HG02798 (cell line): Measurements from ENCODE around the gene KCNAB1.
"Not testable (repeated sequence)": the region's sequence is repeated elsewhere in the genome, so short reads cannot be mapped to it uniquely, and the experiment has no call there.

Experiments
- ATAC-seq: cut with Tn5 transposase; IDR thresholded peaks from one replicate; pipeline ENCODE4 v1.9.1; 2021; ENCODE audit warnings: mild to moderate bottlenecking; ENCODE audit not compliant: unreplicated experiment, poor library complexity

KCNAB1 gene

DNA sequence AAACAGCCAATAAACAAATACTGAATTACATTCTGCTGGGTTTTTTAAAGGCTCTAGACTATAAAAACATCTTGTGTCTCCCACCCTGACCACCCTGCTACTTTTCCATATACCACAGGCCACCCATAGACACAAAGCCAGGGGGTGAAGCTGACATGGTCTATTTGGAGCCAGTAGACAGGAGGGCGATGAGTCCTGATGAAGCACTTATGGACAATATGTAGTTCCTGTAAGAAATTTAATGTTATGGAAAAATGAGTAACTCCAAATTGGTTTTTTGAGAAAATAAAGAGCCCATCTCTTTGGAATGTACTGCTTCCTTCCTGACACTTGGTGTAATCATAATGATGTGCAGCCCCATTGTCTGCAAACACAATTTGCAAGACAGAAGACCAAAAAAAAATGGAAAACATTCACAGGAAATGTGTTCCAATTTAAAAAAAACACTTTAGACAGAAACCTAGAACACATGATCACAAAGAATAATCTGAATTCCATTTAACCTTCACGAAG is 422.7 kb downstream of the KCNAB1 start:
- ATAC-seq = no peak

DNA sequence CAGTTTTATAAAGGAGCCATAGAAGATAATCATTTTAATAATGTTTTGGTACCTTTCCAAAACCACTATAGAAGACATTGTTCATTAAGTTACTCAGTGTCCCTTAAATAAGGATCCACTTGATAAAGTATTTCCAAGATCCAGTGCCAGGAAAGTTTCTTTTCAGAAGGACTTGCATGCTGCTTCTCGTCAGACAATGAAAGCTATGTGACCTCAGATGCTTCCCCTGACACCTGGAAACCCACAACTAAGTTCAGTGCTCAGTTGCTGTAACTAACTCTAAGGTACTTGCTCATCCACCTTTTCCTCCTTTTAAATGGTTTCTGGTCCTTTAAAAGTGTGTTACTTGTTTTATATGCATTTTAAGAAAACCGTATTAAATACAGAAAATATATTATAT is 427.3 kb downstream of the KCNAB1 start:
- ATAC-seq = no peak

DNA sequence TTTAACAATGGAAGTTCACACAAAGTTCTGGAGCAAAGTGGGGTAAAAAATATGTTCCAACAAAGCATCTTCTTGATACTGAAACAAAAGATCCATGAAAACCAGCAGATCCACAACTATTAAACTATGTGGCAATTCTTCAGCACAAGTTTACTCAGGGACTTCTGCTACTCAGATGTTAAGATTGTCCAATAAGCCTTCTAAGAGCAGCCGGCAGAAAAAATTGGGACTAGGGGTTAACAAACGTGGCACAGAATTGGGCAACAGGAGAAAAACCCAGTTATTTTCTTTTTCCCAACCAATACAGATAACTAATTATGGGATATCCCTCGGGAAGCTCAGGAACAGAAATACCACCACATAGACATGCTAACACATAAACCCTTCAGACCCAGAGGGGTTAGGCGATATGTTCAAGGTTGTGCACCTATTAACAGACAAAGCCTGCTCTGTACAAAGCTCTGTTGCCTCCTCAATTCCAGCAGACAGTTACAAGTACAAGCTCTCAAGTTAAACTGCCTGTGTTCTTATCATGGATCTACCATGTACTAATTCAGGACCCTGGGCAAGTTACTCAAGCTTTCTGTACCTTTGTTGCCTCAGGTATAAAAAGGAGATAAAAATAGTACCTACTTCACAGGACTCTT is 427.8 kb downstream of the KCNAB1 start:
- no peak for ATAC-seq

DNA sequence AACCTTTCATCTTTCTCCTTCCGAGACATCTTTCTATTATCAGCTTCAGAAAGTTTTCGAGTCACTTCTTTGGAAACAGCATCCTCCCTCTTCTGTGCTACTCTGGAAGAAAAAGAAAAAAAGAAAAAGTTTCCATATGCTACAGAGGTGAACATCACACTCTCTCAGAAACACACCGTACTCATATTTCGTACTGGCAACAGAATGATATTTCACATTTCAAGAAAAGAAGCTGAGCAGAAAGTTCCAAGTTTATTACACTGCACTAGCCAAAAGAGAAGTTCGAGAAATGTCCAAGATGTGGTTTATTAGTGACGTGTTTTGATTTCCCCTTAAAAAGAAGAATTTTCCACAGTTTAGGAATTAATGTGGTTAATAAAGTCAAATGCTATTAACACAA is 428.5 kb downstream of the KCNAB1 start:
- ATAC-seq = no peak

DNA sequence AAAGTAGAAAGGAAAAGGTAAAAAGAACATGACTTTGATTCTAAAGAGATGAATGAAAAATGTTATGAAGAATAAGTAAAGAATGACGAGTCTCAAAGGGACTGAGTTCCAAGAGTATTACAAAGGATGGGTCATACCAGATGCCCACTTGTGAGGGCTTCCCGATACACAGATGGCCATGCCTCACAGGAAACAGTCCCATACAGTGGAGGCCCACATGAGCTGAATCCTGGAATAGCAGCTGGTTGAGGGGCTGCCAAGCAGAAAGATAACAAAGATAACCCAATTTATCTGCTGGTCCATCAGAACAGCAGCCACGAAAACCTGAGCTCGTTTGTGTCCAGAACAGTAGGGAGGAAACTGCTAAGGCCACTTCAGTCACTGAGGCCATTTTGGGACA is 430.9 kb downstream of the KCNAB1 start:
- ATAC-seq = no peak

DNA sequence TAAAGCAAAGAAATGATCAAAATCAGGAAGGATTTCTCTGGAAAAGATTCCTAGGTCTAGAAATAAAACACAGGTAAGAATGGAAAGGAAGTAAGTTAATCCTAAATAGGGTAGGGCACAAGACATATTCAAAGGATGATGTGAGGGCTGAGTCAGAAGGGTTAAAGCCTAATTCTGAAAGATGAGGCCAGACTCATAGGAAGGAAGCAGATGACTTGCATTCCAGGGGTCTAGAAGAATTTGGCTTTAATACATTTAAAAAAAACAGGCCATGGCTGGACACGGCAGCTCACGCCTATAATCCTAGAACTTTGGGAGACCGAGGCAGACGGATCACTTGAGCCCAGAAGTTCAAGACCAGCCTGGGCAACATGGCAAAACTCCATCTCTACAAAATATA is 431.4 kb downstream of the KCNAB1 start:
- ATAC-seq = no peak

DNA sequence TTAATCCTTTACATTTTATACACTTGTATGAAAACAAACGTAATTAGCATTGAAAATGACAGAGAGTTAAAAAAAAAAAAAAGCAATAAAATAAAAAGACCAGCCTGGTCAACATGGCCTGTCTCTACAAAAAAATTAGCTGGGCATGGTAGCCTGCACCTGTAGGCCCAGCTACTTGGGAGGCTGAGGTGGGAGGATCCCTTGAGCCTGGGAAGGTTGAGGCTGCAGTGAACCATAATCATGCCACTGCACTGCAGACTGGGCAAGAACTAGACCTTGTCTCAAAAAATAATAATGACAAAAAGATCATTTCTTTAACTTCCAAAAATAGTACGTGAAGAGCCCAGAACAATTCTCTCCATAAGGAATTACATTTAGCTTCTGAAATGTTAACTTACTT is 432.6 kb downstream of the KCNAB1 start:
- ATAC-seq = no peak

DNA sequence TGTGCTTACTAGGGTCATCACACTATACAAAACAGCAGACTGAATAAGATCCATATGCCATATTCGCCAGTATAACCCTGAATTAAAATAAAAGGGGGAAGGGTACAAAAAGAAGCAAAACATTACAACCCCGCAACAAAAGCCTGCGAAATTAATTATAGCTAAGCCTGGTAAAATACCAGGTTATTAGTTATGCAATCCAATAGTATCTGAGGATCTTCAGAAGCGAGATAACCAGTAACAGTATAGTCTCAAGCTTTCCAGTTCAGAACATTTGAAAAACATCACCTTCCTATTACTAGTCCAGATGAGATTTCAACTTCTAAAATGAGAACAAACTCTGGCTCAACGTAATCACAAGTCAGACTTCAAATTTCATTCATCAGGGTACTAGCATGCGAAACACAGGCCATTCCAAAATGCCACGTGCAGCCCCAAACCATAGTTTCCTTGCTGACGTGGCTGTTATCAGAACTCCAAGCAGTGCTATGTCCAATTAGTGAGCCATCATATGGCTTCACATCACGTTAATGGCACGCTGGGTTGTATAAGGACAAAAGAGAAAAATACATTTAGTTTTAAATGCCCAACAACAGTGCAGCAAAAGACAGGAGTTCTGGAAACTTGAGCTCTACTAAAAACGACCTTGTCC is 433.5 kb downstream of the KCNAB1 start:
- ATAC-seq = no peak

DNA sequence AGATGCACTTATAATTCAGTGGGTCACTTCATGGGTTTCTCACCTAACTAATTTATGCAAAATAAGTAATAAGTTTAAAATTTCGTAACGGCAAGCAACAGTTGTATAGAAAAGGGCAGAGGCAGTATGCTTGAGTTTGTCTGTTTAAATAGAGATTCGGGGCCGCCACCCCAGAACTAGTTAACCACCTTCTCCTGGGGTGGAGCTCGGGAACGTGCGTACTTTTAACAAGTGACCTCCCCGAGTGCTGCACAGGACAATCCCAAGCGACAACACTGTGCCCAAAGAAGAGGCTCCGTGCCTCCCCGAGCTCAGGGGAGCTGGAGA is 434.1 kb downstream of the KCNAB1 start:
- ATAC-seq = no peak

DNA sequence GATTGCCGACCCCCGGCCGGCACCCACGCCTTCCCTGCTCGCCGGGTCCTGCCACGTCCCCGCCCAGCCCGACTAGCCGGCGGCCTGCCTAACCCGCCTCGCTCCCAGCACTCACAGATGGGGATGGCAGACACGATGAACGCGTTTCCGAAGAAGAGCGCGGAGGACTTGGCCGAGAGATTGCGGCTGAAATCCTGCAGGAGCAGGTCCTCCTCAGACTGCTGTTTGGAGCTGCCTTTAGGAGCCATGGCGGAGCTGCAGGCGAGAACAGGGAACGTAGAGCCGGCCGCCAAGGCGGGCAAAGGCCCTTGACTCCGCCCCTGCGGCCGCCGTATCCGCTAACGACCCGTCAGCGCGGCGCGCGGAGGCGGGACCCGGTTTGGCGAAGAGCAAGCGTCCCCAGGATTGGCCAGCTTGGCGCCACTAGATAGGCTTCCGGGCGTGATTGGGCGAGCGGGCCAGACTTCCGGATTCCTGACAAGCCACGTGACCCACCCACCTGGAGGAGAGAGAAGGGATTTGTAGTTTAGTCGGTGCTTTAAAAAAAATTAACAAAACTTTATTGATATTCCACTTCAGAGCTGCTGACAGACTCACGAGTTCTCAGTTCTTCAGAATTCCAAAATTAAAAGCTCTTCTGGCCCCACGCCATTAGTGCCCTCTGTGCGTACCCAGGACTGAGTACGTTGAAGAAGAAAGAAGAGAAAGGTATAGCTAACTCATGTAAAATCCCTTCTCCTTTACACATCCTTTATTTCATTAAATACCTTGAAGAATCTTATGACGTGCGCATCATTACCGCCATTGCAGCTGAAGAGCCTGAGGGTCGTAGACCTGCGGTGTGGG is 434.7 kb downstream of the KCNAB1 start, which contains the start of gene SSR3:
TSS of gene SSR3 (minus strand) at position 276 of the 846 bp plus-strand sequence. CDS start at position 248, 28 bp downstream.
- peak; percentile 100 for ATAC-seq

DNA sequence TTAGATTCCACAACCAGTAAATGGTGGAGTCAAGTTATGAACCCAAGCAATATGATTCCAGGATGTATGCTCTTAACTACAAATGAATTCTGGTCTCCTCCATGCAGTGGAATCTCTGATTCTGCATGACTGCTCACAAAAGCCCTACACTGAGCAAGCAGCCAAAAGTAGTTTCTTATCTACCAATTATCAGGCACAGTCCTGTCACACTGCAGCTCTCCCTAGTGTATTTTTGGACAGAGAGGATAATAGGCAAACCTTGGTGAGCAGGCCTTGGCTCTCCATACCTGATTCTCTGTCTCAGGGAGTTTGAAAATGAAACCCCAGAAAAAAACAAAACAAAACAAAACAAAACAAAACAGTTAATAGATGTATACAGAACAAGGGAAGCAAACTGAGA is 438.0 kb downstream of the KCNAB1 start:
- ATAC-seq = no peak

DNA sequence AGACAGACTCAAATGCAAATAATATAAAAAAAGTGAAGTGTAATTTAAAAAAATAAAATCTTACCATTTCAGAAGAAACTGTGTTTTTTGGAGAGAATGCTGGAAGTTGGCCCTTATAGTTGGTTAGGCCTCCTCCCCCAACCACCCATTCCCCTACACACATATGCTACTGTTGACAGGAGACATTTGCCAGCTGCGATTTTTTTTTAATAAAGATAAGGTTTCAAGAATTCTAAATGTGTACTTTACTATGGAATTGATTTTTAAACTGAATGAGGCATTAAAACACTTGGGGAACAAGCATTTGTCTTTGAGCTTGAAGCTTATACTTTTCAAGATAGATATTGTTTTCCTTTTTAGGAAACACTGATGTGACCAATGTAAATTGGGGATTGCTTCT is 438.9 kb downstream of the KCNAB1 start:
- no peak for ATAC-seq

DNA sequence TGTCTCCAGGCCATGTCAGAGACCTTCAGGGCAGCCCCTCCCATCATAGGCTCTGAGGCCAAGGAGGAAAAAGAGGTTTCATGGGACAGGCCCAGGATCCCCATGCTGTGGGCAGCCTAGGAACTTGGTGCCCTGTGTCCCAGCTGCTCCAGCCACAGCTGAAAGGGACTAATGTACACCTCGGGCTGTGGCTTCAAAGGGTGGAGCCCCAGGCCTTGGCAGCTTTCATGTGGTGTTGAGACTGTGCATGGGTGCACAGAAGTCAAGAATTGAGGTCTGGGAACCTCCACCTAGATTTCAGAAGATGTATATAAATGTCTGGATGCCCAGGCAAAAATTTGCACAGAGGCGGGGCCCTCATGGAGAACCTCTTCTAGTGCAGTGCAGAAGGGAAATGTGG is 441.2 kb downstream of the KCNAB1 start:
- ATAC-seq = peak; percentile 56

DNA sequence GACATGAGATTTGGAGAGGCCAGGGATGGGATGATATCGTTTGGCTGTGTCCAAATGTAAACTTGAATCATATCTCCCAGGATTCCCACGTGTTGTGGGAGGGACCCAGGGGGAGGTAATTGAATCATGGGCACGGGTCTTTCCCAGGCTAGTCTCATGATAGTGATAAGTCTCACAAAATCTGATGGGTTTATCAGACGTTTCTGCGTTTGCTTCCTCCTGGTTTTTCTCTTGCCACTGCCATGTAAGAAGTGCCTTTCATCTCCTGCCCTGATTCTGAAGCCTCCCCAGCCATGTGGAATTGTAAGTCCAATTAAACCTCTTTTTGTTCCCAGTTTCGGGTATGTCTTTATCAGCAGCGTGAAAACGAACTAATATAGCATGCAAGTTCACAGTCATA is 442.1 kb downstream of the KCNAB1 start:
- not testable (repeated sequence) for ATAC-seq

DNA sequence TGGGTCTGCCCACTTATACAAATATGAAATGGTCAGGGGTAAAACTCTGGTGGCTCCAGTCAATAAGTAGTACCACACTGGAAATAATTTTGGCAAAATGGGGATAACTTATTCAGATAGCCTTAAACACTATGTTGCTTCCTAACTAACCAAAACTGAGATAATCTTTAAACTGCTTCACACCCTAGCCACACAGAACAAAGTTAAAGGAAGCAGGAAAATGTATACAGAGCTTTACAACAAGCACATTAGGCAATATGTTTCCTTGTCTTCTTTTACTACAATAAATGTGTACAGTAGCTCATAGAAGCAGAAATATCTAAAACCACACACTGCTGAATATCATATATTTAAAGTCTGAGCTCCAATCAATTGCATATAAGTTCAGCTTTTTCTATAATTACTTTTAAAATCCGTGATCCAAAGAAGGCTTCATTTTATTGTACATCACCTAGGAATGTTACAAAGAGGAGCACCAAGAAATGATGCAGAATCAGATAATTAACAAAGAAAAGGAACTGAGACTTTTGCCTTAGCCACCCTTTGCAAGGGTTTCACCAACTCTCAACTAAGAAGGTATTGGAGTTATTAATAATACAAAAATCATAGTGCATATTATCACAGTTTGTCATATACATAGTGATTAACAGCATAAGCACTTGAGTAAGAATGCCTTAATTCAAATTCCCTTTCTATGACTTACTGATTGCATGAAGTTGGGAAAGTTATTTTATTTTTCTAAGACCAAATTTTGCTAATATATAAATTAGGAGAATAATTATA is 443.7 kb downstream of the KCNAB1 start:
- no peak for ATAC-seq

DNA sequence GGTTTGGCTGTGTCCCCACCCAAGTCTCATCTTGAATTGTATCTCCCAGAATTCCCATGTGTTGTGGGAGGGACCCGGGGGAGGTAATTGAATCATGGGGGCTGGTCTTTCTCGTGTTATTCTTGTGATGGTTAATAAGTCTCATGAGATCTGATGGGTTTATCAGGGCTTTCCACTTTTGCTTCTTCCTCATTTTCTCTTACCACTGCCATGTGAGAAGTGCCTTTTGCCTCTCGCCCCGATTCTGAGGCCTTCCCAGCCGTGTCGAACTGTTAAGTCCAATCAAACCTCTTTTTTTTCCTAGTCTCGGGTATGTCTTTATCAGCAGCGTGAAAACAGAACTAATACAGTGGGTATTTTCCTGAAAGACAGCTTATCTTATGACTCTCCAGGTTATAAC is 448.6 kb downstream of the KCNAB1 start:
- ATAC-seq = not testable (repeated sequence)

DNA sequence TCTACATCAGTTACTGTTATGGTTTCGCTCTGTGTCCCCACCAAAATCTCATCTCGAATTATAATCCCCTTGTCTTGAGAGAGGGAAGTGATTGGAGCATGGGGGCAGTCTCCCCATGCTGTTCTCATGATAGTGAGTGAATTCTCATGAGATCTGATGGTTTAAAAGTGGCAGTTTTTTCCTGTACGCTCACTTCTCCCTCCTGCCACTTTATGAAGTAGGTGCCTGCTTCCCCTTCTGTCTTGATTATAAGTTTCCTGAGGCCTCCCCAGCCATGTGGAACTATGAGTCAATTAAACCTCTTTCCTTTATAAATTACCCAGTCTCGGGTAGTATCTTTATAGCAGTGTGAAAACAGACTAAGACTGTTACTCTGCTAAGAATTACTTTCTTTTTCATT is 449.5 kb downstream of the KCNAB1 start:
- ATAC-seq = not testable (repeated sequence)

DNA sequence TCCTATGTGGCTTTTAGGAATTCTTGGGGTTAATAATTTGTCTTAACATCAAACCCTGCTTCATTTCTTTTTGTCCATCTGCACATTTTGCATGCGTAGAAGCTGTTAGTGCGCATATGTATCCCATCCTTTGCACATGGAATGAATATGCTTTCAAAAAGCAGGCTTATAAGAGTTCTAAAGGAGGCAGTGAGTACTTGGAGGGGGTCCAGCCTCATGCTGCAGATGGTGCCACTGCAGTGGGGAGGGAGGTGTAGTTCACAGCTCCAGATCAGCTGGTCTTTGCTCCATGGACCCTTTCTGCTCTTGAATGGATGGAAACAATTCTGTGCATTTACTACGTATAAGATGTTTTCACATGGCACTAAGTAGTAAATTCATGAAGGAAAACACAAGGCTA is 455.3 kb downstream of the KCNAB1 start:
- no peak for ATAC-seq

DNA sequence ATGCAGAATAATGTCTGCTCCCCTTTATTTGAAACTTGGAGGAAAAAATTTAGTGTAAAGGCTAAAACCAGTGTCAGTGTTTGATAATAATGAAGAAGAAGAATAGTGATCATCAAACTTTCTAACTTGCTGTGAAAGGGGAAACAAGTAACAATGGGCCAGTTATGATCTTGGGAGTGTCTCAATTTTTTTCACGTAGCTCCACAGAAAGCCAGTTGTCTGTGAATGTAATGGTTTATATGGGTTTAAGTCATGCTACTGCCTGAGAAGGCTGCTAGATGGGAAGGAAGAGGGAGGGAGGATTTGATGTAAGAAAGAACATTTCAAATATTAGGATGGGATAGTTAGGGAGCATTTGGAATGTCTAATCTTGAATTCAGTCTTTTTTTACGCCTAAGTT is 455.7 kb downstream of the KCNAB1 start:
- no peak for ATAC-seq

DNA sequence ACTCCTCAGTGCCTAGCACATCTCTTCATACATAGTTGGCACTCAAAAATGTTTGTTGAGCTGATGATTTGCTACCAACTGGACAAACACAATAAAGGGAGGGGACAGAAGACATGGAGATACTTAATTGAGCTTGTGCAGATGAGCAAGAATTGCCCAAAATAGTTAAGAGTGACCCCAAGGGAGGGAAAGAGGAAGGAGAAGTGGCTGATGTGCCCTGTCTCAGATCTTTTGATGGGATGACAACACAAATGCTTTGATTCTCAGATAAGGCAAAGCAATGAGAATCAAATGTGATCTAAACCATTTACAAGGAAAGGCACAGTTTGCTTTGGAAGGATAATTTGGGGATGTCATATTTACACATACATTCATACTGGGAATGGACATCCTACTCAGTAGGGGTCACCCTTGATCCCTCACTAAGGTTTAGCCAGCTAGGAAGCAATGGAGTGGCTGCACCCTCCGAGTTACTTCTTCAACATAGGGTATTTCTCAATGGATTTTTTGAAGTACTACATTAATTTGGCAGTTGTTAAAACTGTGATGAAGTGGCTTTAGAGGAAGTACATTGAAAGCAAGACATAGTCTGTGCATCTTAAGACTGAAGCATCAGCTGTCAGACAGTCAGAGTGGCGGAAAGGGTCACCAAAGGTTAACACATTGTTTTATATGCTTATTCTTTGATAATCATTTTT is 456.4 kb downstream of the KCNAB1 start:
- no peak for ATAC-seq
